ENCODE results near the gene SIGLEC12.
"Not testable (repeated sequence)": the region's sequence is repeated elsewhere in the genome, so short reads cannot be mapped to it uniquely, and the experiment has no call there.

SIGLEC12 gene

GRCh38 chr19:51467864-51468544 is 33.6 kb downstream of the SIGLEC12 start:
- H2BK5ac ChIP-seq (ENCODE audit: low read depth, low read length, poor library complexity, severe bottlenecking): no peak overlapping the region
- no peak overlapping the region for H2BK15ac ChIP-seq (ENCODE audit: low read depth, poor library complexity, severe bottlenecking)
- H3K14ac ChIP-seq (ENCODE audit: low read length in 2 of 2): no peak overlapping the region
- H3K4ac ChIP-seq (ENCODE audit: low read depth in 1 of 2, low read length in 2 of 2): no peak overlapping the region
- no peaks in the 10 kb centered on the region for H3K79me1 ChIP-seq (replicated peaks; ENCODE audit: low read length, poor library complexity, severe bottlenecking)
- H3K4me3 ChIP-seq (ENCODE audit: insufficient read depth in 1 of 2, low read depth in 1 of 2, low read length in 2 of 2): no peak overlapping the region
- no peak overlapping the region for H3K4me2 ChIP-seq (ENCODE audit: low read length, poor library complexity, severe bottlenecking)
- H3K27me3 ChIP-seq (ENCODE audit: control insufficient read depth in 1 of 2, insufficient read depth in 1 of 2, low read length in 2 of 2): peaks cover 0 to 31% of the 10 kb centered on the region in 2 experiments
- H3K18ac ChIP-seq (ENCODE audit: low read depth in 1 of 2, low read length in 2 of 2): no peak overlapping the region
- H2AK5ac ChIP-seq (ENCODE audit: low read length, severe bottlenecking): no peak overlapping the region
- no peaks in the 10 kb centered on the region for H3K9me3 ChIP-seq (ENCODE audit: control insufficient read depth, low read length)
- H2BK120ac ChIP-seq (ENCODE audit: low read depth, low read length): no peak overlapping the region
- no peak overlapping the region for H4K91ac ChIP-seq (ENCODE audit: low read length)
- H3K4me1 ChIP-seq (ENCODE audit: control insufficient read depth, insufficient read depth, low read depth, low read length): no peaks in the 10 kb centered on the region
- H3K36me3 ChIP-seq (ENCODE audit: control insufficient read depth in 1 of 2, insufficient read depth in 2 of 2, low read depth in 1 of 2, low read length in 2 of 2): no peaks in the 10 kb centered on the region
- H3K9ac ChIP-seq (ENCODE audit: low read length): no peak overlapping the region
- H3K23ac ChIP-seq (ENCODE audit: low read length in 2 of 2): no peak overlapping the region
- H4K8ac ChIP-seq (ENCODE audit: low read length): no peak overlapping the region
- DNase-seq: no peak
- H2BK12ac ChIP-seq (ENCODE audit: low read length in 2 of 2): no peak overlapping the region
- WGBS: 55% methylated on average over 4 of the region's 4 CpGs
- H2AFZ ChIP-seq (ENCODE audit: low read depth, low read length): no peak overlapping the region
- H3K27ac ChIP-seq (ENCODE audit: low read length, poor library complexity, severe bottlenecking): no peak overlapping the region

DNA sequence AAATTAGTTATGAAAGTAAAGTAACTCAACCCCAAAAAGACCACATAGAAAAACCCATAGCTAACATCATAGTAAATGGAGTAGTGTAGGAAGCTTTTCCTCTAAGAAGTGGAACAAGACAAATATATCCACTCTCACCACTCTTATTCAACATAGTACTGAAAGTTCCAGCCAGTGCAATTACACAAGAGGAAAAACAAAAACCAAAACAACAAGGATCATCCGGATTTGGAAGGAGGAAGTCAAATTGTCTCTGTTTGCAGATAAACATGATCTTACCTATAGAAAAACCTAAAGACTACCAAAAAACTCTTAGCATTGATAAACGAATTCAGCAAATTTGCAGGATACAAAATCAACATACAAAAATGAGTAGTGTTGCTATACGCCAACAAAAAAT is 34.9 kb downstream of the SIGLEC12 start:
- no peak overlapping the region for H3K27ac ChIP-seq (ENCODE audit: low read length, poor library complexity, severe bottlenecking)
- no peak overlapping the region for H3K18ac ChIP-seq (ENCODE audit: low read depth in 1 of 2, low read length in 2 of 2)
- no peaks in the 10 kb centered on the region for H3K9me3 ChIP-seq (ENCODE audit: control insufficient read depth, low read length)
- no peak overlapping the region for H3K23ac ChIP-seq (ENCODE audit: low read length in 2 of 2)
- no peak overlapping the region for H3K4me2 ChIP-seq (ENCODE audit: low read length, poor library complexity, severe bottlenecking)
- DNase-seq: no peak
- no peak overlapping the region for H4K91ac ChIP-seq (ENCODE audit: low read length)
- H3K27me3 ChIP-seq (ENCODE audit: control insufficient read depth in 1 of 2, insufficient read depth in 1 of 2, low read length in 2 of 2): peaks cover 0 to 42% of the 10 kb centered on the region in 2 experiments
- H2BK12ac ChIP-seq (ENCODE audit: low read length in 2 of 2): no peak overlapping the region
- no peak overlapping the region for H2AFZ ChIP-seq (ENCODE audit: low read depth, low read length)
- no peak overlapping the region for H3K4me3 ChIP-seq (ENCODE audit: insufficient read depth in 1 of 2, low read depth in 1 of 2, low read length in 2 of 2)
- H2BK15ac ChIP-seq (ENCODE audit: low read depth, poor library complexity, severe bottlenecking): no peak overlapping the region
- H3K36me3 ChIP-seq (ENCODE audit: control insufficient read depth in 1 of 2, insufficient read depth in 2 of 2, low read depth in 1 of 2, low read length in 2 of 2): no peaks in the 10 kb centered on the region
- no peaks in the 10 kb centered on the region for H3K4me1 ChIP-seq (ENCODE audit: control insufficient read depth, insufficient read depth, low read depth, low read length)
- H2BK120ac ChIP-seq (ENCODE audit: low read depth, low read length): no peak overlapping the region
- no peak overlapping the region for H3K4ac ChIP-seq (ENCODE audit: low read depth in 1 of 2, low read length in 2 of 2)
- no peak overlapping the region for H2BK5ac ChIP-seq (ENCODE audit: low read depth, low read length, poor library complexity, severe bottlenecking)
- H2AK5ac ChIP-seq (ENCODE audit: low read length, severe bottlenecking): no peak overlapping the region
- H4K8ac ChIP-seq (ENCODE audit: low read length): no peak overlapping the region
- 24% methylated on average over 2 of the region's 3 CpGs for WGBS
- H3K79me1 ChIP-seq (replicated peaks; ENCODE audit: low read length, poor library complexity, severe bottlenecking): no peaks in the 10 kb centered on the region
- no peak overlapping the region for H3K14ac ChIP-seq (ENCODE audit: low read length in 2 of 2)
- no peak overlapping the region for H3K9ac ChIP-seq (ENCODE audit: low read length)

DNA sequence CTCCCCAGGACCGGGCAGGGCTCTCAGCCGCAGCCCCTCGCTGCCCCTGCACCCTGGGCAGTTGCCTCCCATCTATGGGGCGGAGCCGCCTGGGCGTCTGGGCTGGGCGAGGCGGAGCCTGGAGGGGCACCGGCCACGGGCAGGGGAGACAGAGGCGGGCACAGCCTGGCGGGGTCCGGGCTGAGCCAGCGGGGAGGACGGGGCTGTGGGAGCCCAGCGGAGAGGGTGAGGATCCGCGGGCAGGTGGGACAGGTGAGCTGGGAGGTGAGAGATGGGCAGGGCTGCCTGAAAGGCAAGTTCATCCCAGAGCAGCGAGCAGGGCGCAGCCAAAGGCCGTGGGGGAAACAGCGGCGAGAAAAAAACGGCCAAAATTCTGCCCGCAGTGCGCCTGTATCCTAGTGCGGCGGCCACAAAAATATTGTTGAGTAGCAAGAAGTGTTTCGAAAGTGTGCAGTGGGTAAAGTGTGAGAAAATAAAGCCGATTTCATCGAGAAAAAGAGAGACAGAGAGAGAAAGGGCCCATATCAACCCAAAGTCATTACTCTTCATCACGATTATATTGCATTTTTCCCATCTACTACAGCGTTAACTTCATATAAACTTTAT is 37.5 kb downstream of the SIGLEC12 start:
- not testable (repeated sequence) for H3K14ac ChIP-seq (ENCODE audit: low read length in 2 of 2); H2AFZ ChIP-seq (ENCODE audit: low read depth, low read length); H2BK15ac ChIP-seq (ENCODE audit: low read depth, poor library complexity, severe bottlenecking); H2BK120ac ChIP-seq (ENCODE audit: low read depth, low read length); H4K8ac ChIP-seq (ENCODE audit: low read length); H3K9me3 ChIP-seq (ENCODE audit: control insufficient read depth, low read length); H3K18ac ChIP-seq (ENCODE audit: low read depth in 1 of 2, low read length in 2 of 2); H2AK5ac ChIP-seq (ENCODE audit: low read length, severe bottlenecking); H3K4ac ChIP-seq (ENCODE audit: low read depth in 1 of 2, low read length in 2 of 2); H3K4me2 ChIP-seq (ENCODE audit: low read length, poor library complexity, severe bottlenecking); DNase-seq; H3K4me1 ChIP-seq (ENCODE audit: control insufficient read depth, insufficient read depth, low read depth, low read length); H3K9ac ChIP-seq (ENCODE audit: low read length); H3K36me3 ChIP-seq (ENCODE audit: control insufficient read depth in 1 of 2, insufficient read depth in 2 of 2, low read depth in 1 of 2, low read length in 2 of 2); H3K79me1 ChIP-seq (replicated peaks; ENCODE audit: low read length, poor library complexity, severe bottlenecking); H2BK5ac ChIP-seq (ENCODE audit: low read depth, low read length, poor library complexity, severe bottlenecking); H3K23ac ChIP-seq (ENCODE audit: low read length in 2 of 2); H3K4me3 ChIP-seq (ENCODE audit: insufficient read depth in 1 of 2, low read depth in 1 of 2, low read length in 2 of 2); H4K91ac ChIP-seq (ENCODE audit: low read length); H2BK12ac ChIP-seq (ENCODE audit: low read length in 2 of 2); H3K27ac ChIP-seq (ENCODE audit: low read length, poor library complexity, severe bottlenecking)
- H3K27me3 ChIP-seq (ENCODE audit: control insufficient read depth in 1 of 2, insufficient read depth in 1 of 2, low read length in 2 of 2): peaks cover 0 to 49% of the 10 kb centered on the region in 2 experiments
- 71% methylated on average over 5 of the region's 33 CpGs for WGBS

DNA sequence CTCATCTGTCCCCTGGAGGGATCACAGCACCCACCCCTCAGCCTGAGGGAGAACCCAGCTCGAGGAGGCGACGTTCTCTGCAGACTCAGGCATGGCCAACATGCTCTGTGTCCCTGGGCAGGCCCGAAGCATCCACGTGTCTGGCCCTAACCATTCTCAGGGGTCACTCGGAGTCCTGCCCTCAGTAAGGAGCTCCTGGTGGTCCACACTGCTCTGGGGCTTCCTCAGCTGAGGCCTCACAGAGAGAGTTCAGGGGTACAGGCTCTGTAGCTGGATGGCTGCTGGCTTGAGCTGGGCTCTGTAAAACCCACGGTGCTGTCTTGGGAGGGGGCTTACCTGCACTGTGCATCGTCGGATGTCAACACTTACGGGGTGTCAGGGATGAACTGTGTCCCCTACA is 38.9 kb downstream of the SIGLEC12 start:
- Histone ChIP-seq H2AFZ (ENCODE audit: low read depth, low read length) (no peak overlapping the region), H3K9me3 (ENCODE audit: control insufficient read depth, low read length) (no peaks in the 10 kb centered on the region), H3K4ac (ENCODE audit: low read depth in 1 of 2, low read length in 2 of 2) (no peak overlapping the region), H3K23ac (ENCODE audit: low read length in 2 of 2) (no peak overlapping the region), H4K91ac (ENCODE audit: low read length) (no peak overlapping the region), H3K18ac (ENCODE audit: low read depth in 1 of 2, low read length in 2 of 2) (no peak overlapping the region), H3K27me3 (ENCODE audit: control insufficient read depth in 1 of 2, insufficient read depth in 1 of 2, low read length in 2 of 2) (peaks cover 0 to 47% of the 10 kb centered on the region in 2 experiments), H3K36me3 (ENCODE audit: control insufficient read depth in 1 of 2, insufficient read depth in 2 of 2, low read depth in 1 of 2, low read length in 2 of 2) (no peaks in the 10 kb centered on the region), H4K8ac (ENCODE audit: low read length) (no peak overlapping the region), H2AK5ac (ENCODE audit: low read length, severe bottlenecking) (no peak overlapping the region), H3K4me3 (ENCODE audit: insufficient read depth in 1 of 2, low read depth in 1 of 2, low read length in 2 of 2) (no peak overlapping the region), H2BK5ac (ENCODE audit: low read depth, low read length, poor library complexity, severe bottlenecking) (no peak overlapping the region), H2BK12ac (ENCODE audit: low read length in 2 of 2) (no peak overlapping the region), H3K4me2 (ENCODE audit: low read length, poor library complexity, severe bottlenecking) (no peak overlapping the region), H2BK120ac (ENCODE audit: low read depth, low read length) (no peak overlapping the region), H3K79me1 (replicated peaks; ENCODE audit: low read length, poor library complexity, severe bottlenecking) (no peaks in the 10 kb centered on the region), H2BK15ac (ENCODE audit: low read depth, poor library complexity, severe bottlenecking) (no peak overlapping the region), H3K4me1 (ENCODE audit: control insufficient read depth, insufficient read depth, low read depth, low read length) (no peaks in the 10 kb centered on the region), H3K9ac (ENCODE audit: low read length) (no peak overlapping the region), H3K14ac (ENCODE audit: low read length in 2 of 2) (no peak overlapping the region), H3K27ac (ENCODE audit: low read length, poor library complexity, severe bottlenecking) (no peak overlapping the region)
- 64% methylated on average over 9 of the region's 10 CpGs for WGBS
- no peak for DNase-seq

All from mesenchymal stem cell (in vitro differentiated cells and primary cell).